GM21737 (cell line): Measurements from ENCODE around the gene KIFC3.
"Not testable (repeated sequence)": the region's sequence is repeated elsewhere in the genome, so short reads cannot be mapped to it uniquely, and the experiment has no call there.

Experiments used
- ATAC-seq: cut with Tn5 transposase; IDR thresholded peaks from one replicate; pipeline ENCODE4 v1.9.1; 2021; ENCODE audit warnings: mild to moderate bottlenecking, moderate library complexity; ENCODE audit not compliant: unreplicated experiment

Gene KIFC3

DNA sequence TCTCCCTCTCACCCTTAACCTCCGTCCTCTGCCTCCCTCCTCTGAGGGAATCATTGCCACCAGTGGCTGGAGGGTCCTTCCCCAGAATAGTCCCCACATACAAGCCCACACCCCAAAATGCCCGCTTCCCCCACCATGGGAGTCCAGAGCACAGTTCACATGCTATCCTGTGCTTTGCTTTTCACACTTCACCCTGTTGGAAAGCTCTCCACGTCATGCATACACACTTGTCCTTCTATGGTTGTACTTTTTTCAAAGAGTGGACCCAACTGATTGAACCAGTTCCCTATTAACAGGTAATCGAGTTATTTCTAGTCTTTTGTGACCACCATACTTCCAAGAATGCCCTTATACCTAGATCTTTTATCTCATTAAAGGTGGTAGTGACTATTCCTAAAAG, 23.8 kb upstream of the KIFC3 start:
- no peak for ATAC-seq

DNA sequence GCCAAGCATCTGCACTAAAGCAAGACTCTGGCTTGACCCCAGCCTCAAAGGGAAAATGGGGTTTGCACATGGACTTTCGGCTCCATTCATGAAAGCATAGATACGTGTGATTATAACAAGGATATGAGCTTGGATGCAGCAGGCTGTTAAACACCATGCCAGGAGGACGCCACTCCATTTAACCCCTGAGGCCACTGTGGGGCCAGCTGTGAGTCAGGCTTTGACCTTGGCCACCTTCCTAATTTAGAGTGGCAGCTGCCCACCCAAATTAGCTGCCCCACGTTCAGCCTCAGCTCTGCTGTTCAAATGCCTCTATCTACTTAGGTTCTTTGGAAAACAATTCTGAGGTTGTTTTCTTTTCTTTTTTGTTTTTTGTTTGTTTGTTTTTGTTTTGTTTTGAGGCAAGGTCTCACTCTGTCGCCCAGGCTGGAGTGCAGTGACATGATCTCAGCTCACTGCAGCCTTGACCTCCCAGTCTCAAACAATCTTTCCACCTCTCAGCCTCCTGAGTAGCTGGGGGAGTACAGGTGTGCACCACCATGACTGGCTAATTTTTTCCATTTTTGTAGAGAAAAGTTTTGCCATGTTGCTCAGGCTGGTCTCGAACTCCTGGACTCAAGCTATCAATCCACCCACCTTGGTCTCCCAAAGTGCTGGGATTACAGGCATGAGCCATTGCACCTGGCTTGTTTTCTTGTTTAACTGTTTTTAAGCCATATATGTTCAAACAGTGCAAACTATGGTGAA, 23.2 kb upstream of the KIFC3 start:
- no peak for ATAC-seq

DNA sequence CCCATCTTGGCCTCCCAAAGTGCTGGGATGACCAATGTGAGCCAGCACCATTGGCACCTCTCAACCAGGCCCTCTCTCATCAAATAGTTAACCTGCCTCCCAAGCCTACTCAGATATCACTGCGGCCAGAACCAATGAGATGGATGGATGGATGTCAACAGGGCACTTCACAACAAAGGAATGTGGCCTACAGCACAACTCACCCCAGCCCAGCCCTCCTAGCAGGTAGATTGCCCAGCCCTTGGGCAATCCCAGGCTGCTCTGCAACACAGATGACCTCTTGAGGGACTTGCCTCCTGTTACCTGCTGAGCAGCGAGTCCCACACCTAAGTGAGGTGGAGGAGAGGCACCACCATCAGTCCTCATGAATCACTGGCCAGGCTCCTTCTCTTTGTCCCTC, 22.6 kb upstream of the KIFC3 start:
- ATAC-seq, result no peak

DNA sequence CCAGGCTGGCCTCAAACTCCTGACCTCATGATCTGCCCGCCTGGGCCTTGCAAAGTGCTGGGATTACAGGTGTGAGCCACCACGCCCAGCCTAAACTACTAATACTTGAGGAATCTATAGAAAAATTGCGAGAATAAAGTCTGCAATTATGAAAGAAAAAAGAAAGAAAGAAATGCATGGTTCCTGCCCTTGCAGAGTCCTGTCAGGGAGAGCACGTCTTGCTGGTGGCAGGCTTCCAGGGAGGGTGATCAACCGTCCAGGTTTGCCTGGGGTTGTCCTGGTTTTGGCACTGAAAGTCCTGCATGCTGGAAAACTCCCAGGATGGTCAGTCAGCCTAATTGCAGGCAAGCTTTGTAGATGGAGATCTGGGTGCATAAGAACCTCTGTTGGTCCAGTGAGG, 21.5 kb upstream of the KIFC3 start:
- ATAC-seq, result no peak

DNA sequence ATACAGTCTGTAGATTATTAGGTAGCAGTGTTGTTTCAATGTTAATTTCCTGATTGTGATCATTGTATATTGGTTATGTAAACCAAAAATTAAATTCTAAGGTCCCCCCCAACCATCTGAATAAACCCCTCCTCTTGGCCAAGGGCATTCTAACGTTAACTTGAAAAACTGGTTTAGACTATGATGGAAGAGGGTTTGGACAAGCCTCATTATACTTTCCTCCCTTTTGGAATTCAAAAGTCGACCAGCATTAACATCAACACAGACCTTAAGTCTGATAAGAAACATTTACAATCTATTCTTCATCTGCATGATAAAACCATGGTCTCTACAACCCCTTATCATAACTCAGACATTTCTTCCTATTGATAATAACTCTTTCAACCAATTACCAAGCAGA, 20.6 kb upstream of the KIFC3 start:
- ATAC-seq, result no peak

DNA sequence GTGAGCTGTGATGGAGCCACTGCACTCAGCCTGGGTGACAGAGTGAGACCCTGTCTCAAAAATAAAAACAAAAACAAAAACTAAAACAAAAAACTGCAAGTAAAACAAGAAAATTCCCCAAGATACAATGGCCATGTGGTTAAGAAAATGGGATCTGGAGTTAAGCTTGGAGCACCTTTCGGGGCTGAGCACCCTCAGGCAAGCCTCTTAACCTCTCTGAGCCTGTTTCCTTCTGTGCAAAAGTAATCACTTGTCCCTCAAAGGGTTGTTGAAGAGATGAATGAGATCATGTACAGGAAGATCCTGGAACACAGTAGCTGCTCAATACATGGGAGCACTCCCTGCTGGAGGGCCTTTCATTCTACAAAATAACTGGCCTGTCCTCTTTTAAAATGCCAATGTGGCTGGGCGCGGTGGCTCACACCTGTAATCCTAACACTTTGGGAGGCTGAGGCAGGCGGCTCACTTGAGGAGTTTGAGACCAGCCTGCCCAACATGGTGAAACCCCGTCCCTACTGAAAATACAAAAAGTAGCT, 19.8 kb upstream of the KIFC3 start:
- ATAC-seq, result no peak

DNA sequence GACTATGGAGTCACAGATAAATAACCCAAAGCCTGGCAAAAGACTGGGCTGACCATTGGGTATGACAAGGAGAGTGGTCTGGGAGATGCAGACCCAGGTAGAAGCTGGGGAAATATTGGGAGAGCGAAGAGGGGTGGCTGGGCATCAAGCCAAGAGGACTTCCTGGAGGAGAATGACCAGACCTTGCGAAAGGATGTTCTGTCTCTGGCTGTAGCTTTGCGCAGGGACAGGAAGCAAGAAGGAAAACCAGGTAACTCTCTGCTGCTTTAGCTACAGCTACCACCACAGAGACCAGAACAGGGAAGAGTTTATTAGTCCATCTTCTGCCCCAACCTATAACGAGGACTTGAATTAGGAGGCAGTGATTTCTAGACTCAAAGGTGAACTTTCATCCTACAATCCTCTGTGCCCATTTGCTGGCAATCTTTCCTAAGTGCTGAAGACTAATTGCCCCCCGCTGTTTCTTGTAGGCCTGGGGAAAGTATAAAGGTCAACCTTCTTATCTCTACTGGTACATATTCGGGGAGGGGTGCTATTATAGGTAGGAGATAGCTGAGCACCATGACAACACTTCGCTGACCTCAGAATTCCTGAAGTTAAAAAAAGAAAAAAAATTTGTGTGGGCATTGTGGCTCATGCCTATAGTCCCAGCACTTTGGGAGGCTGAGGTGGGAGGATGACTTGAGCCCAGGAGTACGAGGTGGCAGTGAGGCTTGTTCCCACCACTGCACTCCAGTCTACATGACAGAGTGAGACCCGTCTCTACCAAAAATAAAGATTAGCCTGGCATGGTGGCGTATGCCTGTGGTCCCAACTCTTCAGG, 19.1 kb upstream of the KIFC3 start:
- no peak for ATAC-seq

DNA sequence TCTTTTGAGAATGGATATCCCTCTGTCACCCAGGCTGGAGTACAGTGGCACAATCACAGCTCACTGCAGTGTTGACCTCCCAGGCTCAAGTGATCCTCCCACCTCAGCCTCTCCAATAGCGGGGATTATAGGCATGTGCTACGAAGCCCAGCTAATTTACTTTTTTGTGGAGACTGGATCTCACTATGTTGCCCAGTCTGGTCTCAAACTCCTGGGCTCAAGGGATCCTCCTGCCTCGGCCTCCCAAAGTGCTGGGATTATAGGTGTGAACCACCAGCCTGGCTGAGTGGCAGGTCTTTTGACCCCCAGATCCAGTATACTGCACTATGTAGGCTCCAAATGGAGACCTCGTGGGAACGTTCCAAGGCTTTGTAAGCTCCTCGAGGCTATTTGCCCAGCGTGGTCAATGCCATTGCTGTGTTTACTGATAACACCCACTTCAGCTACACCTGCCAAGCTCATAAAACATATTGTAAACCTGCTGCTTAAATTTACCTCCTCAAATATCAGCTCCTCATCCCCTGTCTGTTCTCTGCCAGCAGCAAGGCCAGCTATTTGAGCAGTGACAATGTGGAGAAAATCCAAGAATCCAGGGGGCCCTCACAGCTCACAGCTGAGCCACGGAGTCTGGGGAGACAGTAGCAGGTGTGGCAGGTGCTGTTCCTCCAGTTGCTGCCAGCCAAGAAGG, 16.2 kb upstream of the KIFC3 start:
- ATAC-seq, result no peak

DNA sequence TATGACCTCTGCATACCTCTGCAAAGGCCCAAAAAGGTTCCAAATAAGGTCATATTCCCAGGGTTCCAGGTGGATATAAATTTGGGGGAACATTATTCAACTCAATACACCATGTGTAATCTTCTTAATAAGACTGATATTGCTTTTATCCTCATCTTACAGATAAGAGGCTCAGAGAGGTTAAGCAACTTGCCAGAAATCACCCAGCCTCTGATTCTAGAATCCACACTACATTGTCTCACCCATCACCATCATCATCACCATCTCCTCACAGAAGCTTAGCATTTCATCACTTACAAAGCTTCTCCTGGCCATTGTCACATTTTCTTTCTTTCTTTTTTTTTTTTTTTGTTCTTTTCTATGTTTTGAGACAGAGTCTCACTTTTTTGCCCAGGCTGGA, 15.4 kb upstream of the KIFC3 start:
- ATAC-seq, result no peak

DNA sequence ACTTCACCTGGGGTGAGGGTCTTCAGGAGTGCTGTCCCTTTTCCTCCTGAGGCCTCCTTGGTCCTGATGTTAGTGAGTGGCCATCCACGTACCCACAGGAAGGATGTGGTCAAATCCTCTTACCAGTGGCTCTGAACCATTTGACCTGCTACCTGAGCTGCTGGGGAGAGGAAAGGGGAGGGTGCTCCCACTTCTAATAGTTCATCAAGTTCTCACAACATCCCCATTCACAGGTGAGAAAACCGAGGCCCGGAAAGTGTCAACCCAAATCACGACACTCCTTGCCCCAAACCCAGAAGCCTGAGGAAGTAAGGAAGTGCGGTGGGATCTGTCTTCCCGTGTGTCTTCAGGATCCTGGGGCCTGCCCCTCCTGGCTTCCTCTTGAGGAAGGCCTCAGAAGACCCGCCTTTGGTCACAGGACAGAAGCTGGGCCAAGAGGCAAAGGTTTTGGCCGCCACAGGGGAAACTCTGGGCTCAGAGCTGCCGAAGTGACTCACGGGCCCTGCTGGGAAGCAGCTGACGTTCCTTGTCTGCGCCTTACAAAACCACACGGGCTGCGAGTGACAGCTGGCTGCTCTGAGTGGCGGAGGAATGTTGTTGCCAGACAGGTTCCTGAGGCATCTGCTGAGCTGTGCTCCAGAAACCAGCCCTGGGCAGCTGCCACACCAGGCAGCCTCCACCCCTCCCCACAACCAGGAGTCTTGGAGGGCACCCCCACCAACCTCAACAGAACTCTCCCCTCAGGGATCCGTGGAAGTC, 13.9 kb upstream of the KIFC3 start:
- ATAC-seq, result no peak

DNA sequence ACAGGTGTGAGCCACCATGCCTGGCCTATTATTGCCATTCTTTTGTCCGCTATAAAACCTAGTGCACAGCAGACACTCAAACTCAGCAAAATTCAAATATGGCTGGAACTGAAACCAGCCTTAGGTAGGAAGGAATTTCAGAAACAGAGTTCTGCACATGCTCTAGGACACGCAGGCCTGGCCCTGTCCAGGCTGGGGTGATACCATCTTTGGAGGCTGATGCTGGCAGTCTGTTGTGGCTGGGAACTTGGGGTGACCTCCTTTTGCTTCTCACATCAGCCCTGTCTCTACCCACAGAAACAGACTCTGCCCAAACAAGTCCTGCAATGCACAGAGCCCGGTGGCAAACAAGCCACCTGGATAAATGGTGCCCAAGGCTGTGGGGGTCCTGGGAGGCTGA, 12.6 kb upstream of the KIFC3 start:
- ATAC-seq, result no peak

DNA sequence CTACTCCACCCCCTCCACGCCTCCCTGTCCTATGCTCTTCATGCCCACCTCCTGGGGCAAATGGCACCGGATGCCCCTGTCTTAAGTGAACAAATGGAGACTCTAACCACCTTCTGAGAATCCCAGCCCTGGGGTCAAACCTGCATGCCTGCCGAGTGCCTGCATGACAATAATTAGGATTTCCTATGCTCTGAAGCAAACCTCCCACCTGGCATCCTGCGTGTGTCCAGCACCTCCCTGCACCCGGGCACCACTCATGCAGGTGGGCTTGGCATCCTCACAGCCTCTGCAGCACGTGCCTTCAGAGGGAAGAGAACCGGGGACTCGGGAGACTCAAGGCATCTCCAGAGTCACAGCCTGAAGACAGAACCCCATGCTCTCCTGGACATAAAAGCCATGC, 11.2 kb upstream of the KIFC3 start:
- no peak for ATAC-seq

DNA sequence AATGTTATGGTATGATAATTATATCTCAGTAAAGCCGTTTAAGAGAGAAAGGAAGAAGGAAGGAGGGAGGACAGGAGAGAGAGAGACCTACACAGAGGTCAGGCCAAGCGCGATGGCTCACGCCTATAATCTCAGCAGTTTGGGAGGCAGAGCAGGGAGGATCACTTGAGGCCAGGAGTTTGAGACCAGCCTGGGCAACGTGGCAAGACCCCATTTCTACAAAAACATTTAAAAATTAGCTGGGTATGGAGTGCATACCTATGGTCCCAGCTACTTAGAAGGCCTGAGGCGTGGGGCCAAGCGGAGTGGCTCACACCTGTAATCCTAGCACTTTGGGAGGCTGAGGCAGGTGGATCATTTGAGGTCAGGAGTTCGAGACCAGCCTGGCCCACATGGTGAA, 9.0 kb upstream of the KIFC3 start:
- ATAC-seq, result not testable (repeated sequence)

DNA sequence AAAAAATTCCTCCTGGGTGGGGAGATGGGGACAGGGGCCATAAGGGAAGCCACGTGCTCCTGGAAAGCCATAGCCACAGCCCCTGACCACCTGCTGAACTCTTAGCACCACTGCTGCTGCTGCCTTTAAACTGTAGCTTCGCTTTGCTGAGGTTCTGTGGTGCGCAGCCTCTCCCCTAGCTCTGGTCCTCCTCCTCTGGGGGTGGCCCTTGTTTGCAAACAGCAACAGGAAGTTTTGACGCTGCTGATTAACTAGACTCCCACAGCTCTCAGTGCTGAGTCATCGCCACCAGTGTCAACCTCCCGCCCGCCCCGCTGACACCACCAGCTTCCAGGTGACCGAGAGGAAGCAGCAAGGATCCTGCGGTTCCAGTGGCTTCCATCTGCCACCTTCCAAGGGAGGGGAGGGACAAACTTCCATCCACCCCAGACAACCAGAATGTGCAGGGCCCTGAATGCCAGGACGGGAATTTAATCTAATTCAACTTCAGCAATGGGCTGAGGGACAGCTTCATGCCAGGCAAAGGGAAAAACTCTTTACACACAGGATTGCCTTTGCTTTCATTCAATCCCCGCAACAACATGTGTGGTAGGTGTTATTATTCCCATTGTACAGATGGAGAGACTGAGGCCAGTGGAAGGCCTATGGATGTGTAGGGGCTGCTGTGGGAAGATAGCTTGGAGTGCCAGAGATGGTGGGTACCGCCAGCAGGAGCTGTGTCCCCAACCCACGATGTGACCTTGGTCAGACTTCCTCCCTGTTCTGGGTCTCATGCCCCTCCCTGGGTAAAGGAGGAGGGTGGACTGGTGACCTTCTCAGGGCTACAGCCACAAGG, 8.1 kb upstream of the KIFC3 start:
- peak; percentile 99 for ATAC-seq

DNA sequence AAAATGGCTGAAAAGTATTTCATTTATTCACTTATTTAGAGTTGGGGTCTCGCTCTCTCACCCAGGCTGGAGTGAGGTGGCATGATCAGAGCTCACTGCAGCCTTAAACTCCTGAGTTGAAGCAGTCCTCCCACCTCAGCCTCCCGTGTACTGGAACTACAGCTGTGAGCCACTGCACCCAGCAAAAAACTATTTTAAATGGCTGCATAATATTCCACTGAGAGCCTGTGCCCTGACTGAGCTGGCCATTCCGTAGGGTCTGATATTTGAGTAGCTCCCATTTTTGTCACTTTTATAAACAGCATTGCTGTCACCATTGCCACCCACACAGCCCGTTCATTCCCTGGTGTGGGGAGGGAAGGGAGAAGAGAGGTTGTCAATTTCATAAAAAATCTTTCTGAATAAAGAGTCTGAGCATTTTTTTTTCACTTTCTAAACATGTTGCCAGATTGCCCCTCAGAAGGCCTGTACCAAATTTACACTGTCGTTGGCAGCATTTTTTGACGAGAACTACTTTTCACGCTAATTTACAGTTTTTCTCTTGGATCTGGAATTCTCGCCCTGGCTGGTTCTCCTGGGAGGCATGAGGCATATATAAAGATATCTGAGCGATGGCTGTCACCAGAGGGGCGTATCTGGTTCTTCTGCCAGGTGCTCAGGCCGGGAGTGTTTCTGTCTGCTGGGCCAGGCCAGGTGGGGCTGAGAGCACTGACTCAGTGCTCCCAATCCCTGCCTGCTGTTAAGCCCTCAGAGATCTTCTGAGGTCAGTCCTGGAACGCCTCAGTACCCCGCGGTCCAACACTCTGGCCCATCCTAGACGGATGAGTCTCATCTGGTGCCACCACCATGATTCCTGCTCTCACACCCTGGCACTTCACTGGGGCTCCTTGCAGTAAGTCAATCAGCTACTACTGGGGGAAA, 7.2 kb upstream of the KIFC3 start:
- ATAC-seq, result peak; percentile 9

DNA sequence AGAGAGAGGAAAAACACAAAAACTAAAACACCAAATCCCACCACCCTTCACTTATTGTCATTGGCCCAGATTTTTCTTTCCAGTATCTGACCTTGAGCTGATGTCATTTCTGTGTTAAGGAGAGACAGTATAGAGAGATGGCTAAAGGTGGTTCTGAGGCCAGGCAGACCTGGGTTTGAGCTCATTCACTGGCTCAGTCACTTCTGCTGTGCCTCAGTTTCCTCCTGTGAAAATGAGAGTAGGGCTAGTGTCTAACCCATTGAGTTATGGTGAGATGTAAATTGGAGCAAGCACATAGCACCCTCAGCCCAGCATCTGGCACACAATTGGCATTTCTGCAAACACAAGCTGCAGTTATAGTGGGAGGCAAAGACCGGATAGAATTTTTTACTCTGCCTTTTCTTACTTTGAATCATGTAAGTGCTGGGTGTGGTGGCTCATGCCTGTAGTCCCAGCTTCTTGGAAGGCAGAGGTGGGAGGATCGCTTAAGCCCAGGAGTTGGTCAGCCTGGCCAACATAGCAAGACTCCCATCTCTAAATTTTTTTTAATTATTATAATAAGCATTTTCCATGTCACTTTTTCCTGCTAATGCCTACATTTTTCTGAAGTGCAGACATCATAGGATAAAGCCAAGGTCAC, 6.4 kb upstream of the KIFC3 start:
- no peak for ATAC-seq

DNA sequence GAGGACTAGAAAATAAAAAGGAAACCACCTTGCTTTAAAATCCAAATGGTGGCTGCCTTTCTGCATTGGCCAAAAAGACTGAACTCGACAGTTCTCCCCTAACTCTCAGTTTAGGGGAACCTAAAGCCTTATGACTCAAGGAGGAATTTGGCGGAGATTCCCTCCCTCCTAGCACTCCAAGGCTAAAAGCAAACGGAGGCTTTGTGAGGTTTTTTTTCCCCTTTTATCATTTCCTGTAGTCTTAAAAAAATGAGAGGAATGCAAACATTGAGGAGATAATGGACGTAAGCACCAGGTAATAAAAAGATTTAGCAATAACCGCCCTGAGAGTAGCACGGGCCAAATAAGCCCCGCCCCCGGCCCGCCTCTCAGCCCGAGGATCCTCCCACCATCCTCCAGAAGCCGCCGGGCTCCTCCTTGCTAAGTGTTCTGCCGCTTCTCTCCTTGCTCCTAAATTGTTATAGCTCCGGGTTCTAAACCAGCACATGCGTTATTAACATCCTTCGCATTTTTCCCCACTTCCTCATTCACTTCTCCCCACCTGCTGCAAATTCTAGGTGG, 5.8 kb upstream of the KIFC3 start:
- ATAC-seq, result no peak
